ENCODE data around the gene SWT1. TPM values are rescaled to one million over a fixed set of nuclear protein-coding genes. Genes with fewer than 3 reads are reported as not detected.

Gene SWT1
- total RNA-seq (ENCODE audit: low replicate concordance): 3.2 and 3.4 TPM in 2 replicates

GRCh38 chr1:185156854-185157598 lies at the start of gene SWT1, which contains the start of gene TRMT1L:
Gene SWT1, plus strand, starts transcription at chr1:185157167. Its CDS starts 3,675 bp downstream, at chr1:185160842.
Gene TRMT1L, minus strand, starts transcription at chr1:185156953. Its CDS starts 241 bp downstream, at chr1:185156712.

GRCh38 chr1:185317034-185317885 lies 160.3 kb downstream of the SWT1 start, which contains the start of gene IVNS1ABP:
Gene IVNS1ABP, minus strand, starts transcription at chr1:185317243. Its CDS starts 7,750 bp downstream, at chr1:185309493.

Other genes starting within 250 kb of the SWT1 start
- gene NIBAN1, start 182.7 kb upstream of the SWT1 start, total RNA-seq (ENCODE audit: low replicate concordance): 30.9 and 50.4 TPM in 2 replicates
- gene RNF2, start 111.6 kb upstream of the SWT1 start, total RNA-seq (ENCODE audit: low replicate concordance): 16.2 and 43.2 TPM in 2 replicates
- gene TRMT1L, start 214 bp upstream of the SWT1 start, total RNA-seq (ENCODE audit: low replicate concordance): 14.2 and 23.5 TPM in 2 replicates
- 18.6 and 71.0 TPM in 2 replicates for gene IVNS1ABP, start 160.1 kb downstream of the SWT1 start, total RNA-seq (ENCODE audit: low replicate concordance)

Data from smooth muscle cell of the coronary artery (primary cell).